Spinal cord (tissue), 10 donors: ENCODE results near the gene GNAT3. TPM values are rescaled to one million over a fixed set of nuclear protein-coding genes. Genes with fewer than 3 reads are reported as not detected.

ENCODE experiments used
- DNase-seq, 6 donors: peaks; one replicate each; pipeline versions ENCODE4 v3.0.0 to v3.0.0-alpha.2; 2013 to 2015; ENCODE audit warnings: low spot score in 6 of 6, low read depth in 4 of 6
- H3K27ac ChIP-seq: one replicate; pipeline ENCODE4 v1.5.1; 2013; ENCODE audit warnings: low read depth, low read length, control low read depth
- H3K27me3 ChIP-seq: one replicate; pipeline ENCODE4 v1.6.1; 2013; ENCODE audit warnings: low read length; ENCODE audit not compliant: control insufficient read depth, insufficient read depth
- H3K36me3 ChIP-seq: one replicate; pipeline ENCODE4 v1.6.1; 2013; ENCODE audit warnings: low read length; ENCODE audit not compliant: control insufficient read depth, insufficient read depth
- H3K4me1 ChIP-seq: one replicate; pipeline ENCODE4 v1.6.1; 2013; ENCODE audit warnings: low read length; ENCODE audit not compliant: control insufficient read depth, insufficient read depth
- H3K4me3 ChIP-seq: one replicate; pipeline ENCODE4 v1.5.1; 2013; ENCODE audit warnings: low read depth, low read length, control low read depth
- H3K9me3 ChIP-seq: one replicate; pipeline ENCODE4 v1.6.1; 2013; ENCODE audit warnings: low read length; ENCODE audit not compliant: control insufficient read depth, insufficient read depth
- WGBS: methylation state at CpG from one replicate; pipeline ENCODE4 v1.1.5; 2013; ENCODE audit warnings: missing lambda C conversion rate; ENCODE audit not compliant: insufficient coverage; 5-methylcytosine and 5-hydroxymethylcytosine counted together
- polyA plus RNA-seq, 2 donors: library from polyadenylated mRNA; unstranded; fragments of 120-200 nt; gene quantifications; one replicate each; pipeline ENCODE4 v1.2.1, GENCODE V29; 2013; ENCODE audit not compliant: insufficient read length in 2 of 2
- total RNA-seq, 2 donors: library from RNA; depleted of rRNA in 1 of 2; stranded (reverse); fragments of 120-200 nt in 1 of 2; fragments of >200 nt in 1 of 2; gene quantifications; one replicate each; pipeline versions ENCODE4 v1.2.3 to v1.2.4, GENCODE V29; 2013 to 2014
- donor health status: healthy.

GNAT3 gene
- total and polyA plus RNA-seq, 4 donors, result not detected

DNA sequence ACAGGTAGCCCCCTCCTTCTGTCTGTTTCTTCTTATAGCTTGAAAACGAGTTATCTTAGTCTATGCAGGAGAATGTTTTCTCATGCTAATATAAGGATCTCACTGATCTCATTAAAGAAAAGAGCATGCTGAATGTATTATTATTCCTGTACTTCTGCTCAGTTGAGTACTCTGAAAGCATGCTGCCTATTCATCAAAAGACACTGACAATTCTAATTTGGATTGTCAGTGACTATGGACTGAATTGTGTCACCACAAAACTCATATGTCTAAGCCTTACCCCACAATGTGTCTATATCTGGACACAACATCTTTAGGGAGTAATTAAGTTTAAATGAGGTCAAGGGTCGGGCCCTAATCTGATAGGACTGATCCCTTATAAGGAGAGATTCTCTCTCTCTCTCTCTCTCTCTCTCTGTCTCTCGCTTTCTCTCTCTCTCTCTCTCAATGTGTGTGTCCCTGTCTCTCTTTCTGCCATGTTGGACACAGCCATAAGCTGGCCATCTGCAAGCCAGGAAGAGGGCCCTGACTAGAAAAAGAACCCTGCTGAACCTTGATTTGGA, 98.4 kb downstream of the GNAT3 start:
- WGBS, result no CpG with 5 or more reads among the region's 3 CpGs
- H3K27me3 ChIP-seq, result no peaks in the 10 kb centered on the region

DNA sequence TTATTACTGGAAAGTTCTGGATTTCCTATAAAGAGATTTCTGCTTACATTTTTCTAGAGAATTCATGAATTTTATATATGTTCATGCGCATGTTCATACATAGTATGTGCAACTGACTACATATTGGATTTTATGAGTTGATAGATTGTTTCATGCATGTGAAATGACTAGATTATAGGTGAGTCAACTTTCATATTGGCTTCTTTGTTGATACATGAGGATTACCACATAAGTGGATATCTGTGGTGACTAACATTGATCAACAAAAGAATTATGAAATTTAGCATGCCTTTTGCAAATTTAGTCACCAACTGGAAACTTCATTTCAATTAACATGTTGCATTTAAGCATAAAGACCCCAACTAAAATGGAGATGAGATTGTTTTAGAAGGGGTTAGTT, 99.0 kb downstream of the GNAT3 start:
- Histone ChIP-seq H3K4me3 (no peak overlapping the region), H3K9me3 (no peaks in the 10 kb centered on the region), H3K36me3 (no peaks in the 10 kb centered on the region), H3K4me1 (no peaks in the 10 kb centered on the region), H3K27ac (no peak overlapping the region), H3K27me3 (no peaks in the 10 kb centered on the region)
- WGBS, result no CpG with 5 or more reads among the region's 1 CpG
- DNase-seq, result no peak

More for the DNA sequence above, 98.4 kb downstream of the GNAT3 start:
- no peak overlapping the region for H3K27ac ChIP-seq
- DNase-seq, result no peak
- H3K4me3 ChIP-seq, result no peak overlapping the region
- no peaks in the 10 kb centered on the region for H3K9me3 ChIP-seq
- H3K4me1 ChIP-seq, result no peaks in the 10 kb centered on the region
- H3K36me3 ChIP-seq, result no peaks in the 10 kb centered on the region

DNA sequence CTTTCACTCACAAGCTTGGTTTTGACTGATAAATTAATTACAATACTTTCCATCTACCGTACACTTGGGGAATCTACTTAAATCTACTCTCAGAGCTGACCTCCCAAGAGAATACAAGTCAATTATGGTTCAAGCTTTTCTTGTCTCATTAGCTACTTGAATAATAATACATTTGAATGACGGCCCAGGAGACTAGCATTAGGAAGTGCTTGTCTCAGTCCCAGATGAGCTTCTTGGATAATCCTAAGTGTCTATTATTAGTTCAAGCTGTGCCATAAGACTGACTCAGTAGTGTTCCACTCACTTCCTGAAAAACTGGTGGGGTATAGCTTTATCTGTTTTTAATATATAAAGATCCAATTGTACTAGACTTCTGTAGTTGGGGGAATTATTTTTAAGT, 100.2 kb downstream of the GNAT3 start:
- WGBS, result no CpG with 5 or more reads among the region's 2 CpGs
- Histone ChIP-seq H3K27ac (no peak overlapping the region), H3K36me3 (no peaks in the 10 kb centered on the region), H3K27me3 (no peaks in the 10 kb centered on the region), H3K4me3 (no peak overlapping the region), H3K4me1 (no peaks in the 10 kb centered on the region), H3K9me3 (no peaks in the 10 kb centered on the region)
- no peak for DNase-seq

DNA sequence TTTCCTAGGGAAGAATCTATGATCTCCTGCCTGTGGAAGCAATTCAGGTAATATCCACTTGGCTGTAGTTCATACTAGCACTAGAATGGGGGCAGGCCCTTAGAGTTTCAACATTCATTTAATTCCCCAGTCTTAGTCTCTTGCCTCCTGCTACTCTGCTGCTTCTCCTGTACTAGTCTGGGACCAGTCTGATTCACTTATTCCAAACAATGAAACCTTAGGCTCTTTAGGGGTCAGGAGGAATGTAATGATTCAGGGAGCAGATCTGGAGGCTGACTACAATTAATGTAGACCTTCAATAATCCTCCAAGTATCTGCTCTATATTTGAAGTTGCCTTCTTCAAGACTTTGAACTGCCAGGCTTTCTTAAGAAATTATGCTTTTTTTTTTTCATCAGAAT, 101.8 kb downstream of the GNAT3 start:
- DNase-seq, result no peak
- no peak overlapping the region for H3K4me3 ChIP-seq
- no peaks in the 10 kb centered on the region for H3K4me1 ChIP-seq
- no peak overlapping the region for H3K27ac ChIP-seq
- no peaks in the 10 kb centered on the region for H3K27me3 ChIP-seq
- no peaks in the 10 kb centered on the region for H3K36me3 ChIP-seq
- H3K9me3 ChIP-seq, result no peaks in the 10 kb centered on the region

Other genes with a start within 250 kb of the GNAT3 start
- gene CD36, start 126.6 kb upstream of the GNAT3 start, total RNA-seq, result 10 to 100 TPM; 78.1 to 90.4 TPM
- 10 to 100 TPM; 24.7 to 56.0 TPM for gene CD36, start 126.6 kb upstream of the GNAT3 start, polyA plus RNA-seq